Upper lobe of left lung (tissue), 4 donors: ENCODE results near the gene NUP210L.

Source experiments
- EP300 ChIP-seq, 4 donors: sonication (generic); formaldehyde crosslinking; IDR thresholded peaks; one replicate each; pipeline ENCODE4 v1.5.1; 2017; ENCODE audit warnings: antibody characterized with exemption in 4 of 4, control low read depth in 2 of 4
- TF ChIP-seq, protein P1 (sequence below), 6 experiments: fragments of 450-650 bp in 4 of 6; fragments of 200-600 bp in 2 of 6; sonication (generic) in 2 of 6; IDR thresholded peaks; one replicate each; pipeline ENCODE4 v1.5.1; 2016 to 2019; ENCODE audit warnings: antibody characterized with exemption in 6 of 6

DNA sequence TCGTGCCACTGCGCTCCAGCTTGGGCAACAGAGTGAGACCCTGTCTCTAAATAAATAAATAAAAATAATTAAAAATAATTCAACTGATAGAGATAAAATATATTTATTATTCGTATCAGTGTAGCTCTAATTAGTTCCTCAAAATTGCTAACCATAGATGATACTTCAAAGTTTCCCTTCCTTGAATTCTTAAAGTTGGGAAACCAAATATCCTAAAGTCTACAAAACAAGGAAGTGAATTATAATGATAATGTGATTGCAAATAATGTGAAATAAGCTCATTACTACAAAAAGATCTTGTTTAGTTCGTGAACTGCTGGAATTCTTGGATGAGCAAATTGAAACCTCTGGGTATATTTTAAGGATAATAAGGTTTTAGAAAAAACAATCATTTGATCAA, 60.5 kb downstream of the NUP210L start:
- TF ChIP-seq, protein P1, sequence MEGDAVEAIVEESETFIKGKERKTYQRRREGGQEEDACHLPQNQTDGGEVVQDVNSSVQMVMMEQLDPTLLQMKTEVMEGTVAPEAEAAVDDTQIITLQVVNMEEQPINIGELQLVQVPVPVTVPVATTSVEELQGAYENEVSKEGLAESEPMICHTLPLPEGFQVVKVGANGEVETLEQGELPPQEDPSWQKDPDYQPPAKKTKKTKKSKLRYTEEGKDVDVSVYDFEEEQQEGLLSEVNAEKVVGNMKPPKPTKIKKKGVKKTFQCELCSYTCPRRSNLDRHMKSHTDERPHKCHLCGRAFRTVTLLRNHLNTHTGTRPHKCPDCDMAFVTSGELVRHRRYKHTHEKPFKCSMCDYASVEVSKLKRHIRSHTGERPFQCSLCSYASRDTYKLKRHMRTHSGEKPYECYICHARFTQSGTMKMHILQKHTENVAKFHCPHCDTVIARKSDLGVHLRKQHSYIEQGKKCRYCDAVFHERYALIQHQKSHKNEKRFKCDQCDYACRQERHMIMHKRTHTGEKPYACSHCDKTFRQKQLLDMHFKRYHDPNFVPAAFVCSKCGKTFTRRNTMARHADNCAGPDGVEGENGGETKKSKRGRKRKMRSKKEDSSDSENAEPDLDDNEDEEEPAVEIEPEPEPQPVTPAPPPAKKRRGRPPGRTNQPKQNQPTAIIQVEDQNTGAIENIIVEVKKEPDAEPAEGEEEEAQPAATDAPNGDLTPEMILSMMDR (IDR thresholded peaks at IDR 0.05) = no peak
- no peak for TF ChIP-seq EP300 (IDR thresholded peaks at IDR 0.05)
